ENCODE measurements around the gene LRRC8D.
"Not testable (repeated sequence)": the region's sequence is repeated elsewhere in the genome, so short reads cannot be mapped to it uniquely, and the experiment has no call there.

The LRRC8D gene

GRCh38 chr1:89910780-89911179, 89.9 kb downstream of the LRRC8D start:
- H3K4me1 Mint-ChIP-seq = peaks cover 39% of the 10 kb centered on the region
- H3K9me3 Mint-ChIP-seq = no peaks in the 10 kb centered on the region
- H3K27ac Mint-ChIP-seq = no peak overlapping the region
- ATAC-seq = no peak
- peaks cover 23% of the 10 kb centered on the region for H3K36me3 Mint-ChIP-seq (ENCODE audit: low read depth)
- H3K27me3 Mint-ChIP-seq = no peaks in the 10 kb centered on the region
- no peak for DNase-seq
- H3K4me3 Mint-ChIP-seq = no peak overlapping the region

- no peak overlapping the region for H3K4me3 Mint-ChIP-seq
Measured at GRCh38 chr1:89911191-89911991, 90.6 kb downstream of the LRRC8D start.

GRCh38 chr1:89912073-89912472, 91.2 kb downstream of the LRRC8D start:
- DNase-seq = no peak
- Mint-ChIP-seq H3K9me3 (no peaks in the 10 kb centered on the region), H3K27me3 (no peaks in the 10 kb centered on the region), H3K27ac (no peak overlapping the region), H3K4me1 (peaks cover 27% of the 10 kb centered on the region), H3K4me3 (no peak overlapping the region), H3K36me3 (ENCODE audit: low read depth) (peaks cover 20% of the 10 kb centered on the region)
- ATAC-seq = no peak

More at GRCh38 chr1:89911191-89911991, 90.6 kb downstream of the LRRC8D start:
- Mint-ChIP-seq H3K27ac (no peak overlapping the region), H3K9me3 (no peaks in the 10 kb centered on the region), H3K27me3 (no peaks in the 10 kb centered on the region), H3K4me1 (peaks cover 33% of the 10 kb centered on the region), H3K36me3 (ENCODE audit: low read depth) (peaks cover 23% of the 10 kb centered on the region)
- ATAC-seq (no peak), DNase-seq (no peak)

- Mint-ChIP-seq H3K4me1 (peaks cover 12% of the 10 kb centered on the region), H3K36me3 (ENCODE audit: low read depth) (peaks cover 16% of the 10 kb centered on the region), H3K4me3 (no peak overlapping the region), H3K9me3 (no peaks in the 10 kb centered on the region), H3K27me3 (no peaks in the 10 kb centered on the region), H3K27ac (no peak overlapping the region)
- ATAC-seq (no peak), DNase-seq (no peak)
Measured at GRCh38 chr1:89913353-89914095, 92.7 kb downstream of the LRRC8D start.

- no peaks in the 10 kb centered on the region for H3K9me3 Mint-ChIP-seq
- peaks cover 17% of the 10 kb centered on the region for H3K36me3 Mint-ChIP-seq (ENCODE audit: low read depth)
- no peak overlapping the region for H3K27ac Mint-ChIP-seq
- H3K27me3 Mint-ChIP-seq = no peaks in the 10 kb centered on the region
- no peak for ATAC-seq
- no peak overlapping the region for H3K4me3 Mint-ChIP-seq
- H3K4me1 Mint-ChIP-seq = peaks cover 3% of the 10 kb centered on the region
- no peak for DNase-seq
Measured at GRCh38 chr1:89917353-89917752, 96.5 kb downstream of the LRRC8D start.

- ATAC-seq (no peak), DNase-seq (no peak)
- Mint-ChIP-seq H3K4me3 (no peak overlapping the region), H3K9me3 (peaks cover under 1% of the 10 kb centered on the region), H3K4me1 (no peaks in the 10 kb centered on the region), H3K27ac (no peak overlapping the region), H3K27me3 (no peaks in the 10 kb centered on the region), H3K36me3 (ENCODE audit: low read depth) (peaks cover 23% of the 10 kb centered on the region)
Measured at GRCh38 chr1:89918127-89918793, 97.4 kb downstream of the LRRC8D start.

GRCh38 chr1:89918794-89919155, 97.9 kb downstream of the LRRC8D start:
- no peak for DNase-seq
- peaks cover 26% of the 10 kb centered on the region for H3K36me3 Mint-ChIP-seq (ENCODE audit: low read depth)
- H3K9me3 Mint-ChIP-seq = peaks cover 5% of the 10 kb centered on the region
- H3K27ac Mint-ChIP-seq = no peak overlapping the region
- H3K4me1 Mint-ChIP-seq = no peaks in the 10 kb centered on the region
- no peak for ATAC-seq
- H3K27me3 Mint-ChIP-seq = no peaks in the 10 kb centered on the region
- H3K4me3 Mint-ChIP-seq = no peak overlapping the region

- no peak for ATAC-seq
- no peak overlapping the region for H3K27ac Mint-ChIP-seq
- peaks cover 5% of the 10 kb centered on the region for H3K9me3 Mint-ChIP-seq
- H3K36me3 Mint-ChIP-seq (ENCODE audit: low read depth) = peaks cover 30% of the 10 kb centered on the region
- no peaks in the 10 kb centered on the region for H3K27me3 Mint-ChIP-seq
- no peak for DNase-seq
- H3K4me3 Mint-ChIP-seq = no peak overlapping the region
- H3K4me1 Mint-ChIP-seq = no peaks in the 10 kb centered on the region
Measured at GRCh38 chr1:89919174-89919573, 98.3 kb downstream of the LRRC8D start.

GRCh38 chr1:89922911-89923310, 102.1 kb downstream of the LRRC8D start:
- H3K4me3 Mint-ChIP-seq = no peak overlapping the region
- DNase-seq (no peak), ATAC-seq (no peak)
- peaks cover 2% of the 10 kb centered on the region for H3K4me1 Mint-ChIP-seq
- peaks cover 5% of the 10 kb centered on the region for H3K9me3 Mint-ChIP-seq
- no peak overlapping the region for H3K27ac Mint-ChIP-seq
- peaks cover 28% of the 10 kb centered on the region for H3K36me3 Mint-ChIP-seq (ENCODE audit: low read depth)
- no peaks in the 10 kb centered on the region for H3K27me3 Mint-ChIP-seq

- Mint-ChIP-seq H3K36me3 (ENCODE audit: low read depth) (peaks cover 30% of the 10 kb centered on the region), H3K27me3 (no peaks in the 10 kb centered on the region), H3K9me3 (peaks cover 5% of the 10 kb centered on the region), H3K27ac (no peak overlapping the region), H3K4me3 (no peak overlapping the region), H3K4me1 (peaks cover 5% of the 10 kb centered on the region)
- DNase-seq (no peak), ATAC-seq (no peak)
Measured at GRCh38 chr1:89923517-89923916, 102.7 kb downstream of the LRRC8D start.

- not testable (repeated sequence) for ATAC-seq, H3K4me1 Mint-ChIP-seq, H3K27me3 Mint-ChIP-seq, DNase-seq, H3K4me3 Mint-ChIP-seq, H3K9me3 Mint-ChIP-seq, H3K27ac Mint-ChIP-seq
- H3K36me3 Mint-ChIP-seq (ENCODE audit: low read depth) = peaks cover 34% of the 10 kb centered on the region
Measured at GRCh38 chr1:89924075-89924474, 103.2 kb downstream of the LRRC8D start.

- H3K9me3 Mint-ChIP-seq = peaks cover 5% of the 10 kb centered on the region
- DNase-seq (no peak), ATAC-seq (no peak)
- H3K4me3 Mint-ChIP-seq = no peak overlapping the region
- peaks cover 45% of the 10 kb centered on the region for H3K36me3 Mint-ChIP-seq (ENCODE audit: low read depth)
- peaks cover 19% of the 10 kb centered on the region for H3K4me1 Mint-ChIP-seq
- no peaks in the 10 kb centered on the region for H3K27me3 Mint-ChIP-seq
- no peak overlapping the region for H3K27ac Mint-ChIP-seq
Measured at GRCh38 chr1:89927049-89927448, 106.2 kb downstream of the LRRC8D start.

- no peak for ATAC-seq
- H3K36me3 Mint-ChIP-seq (ENCODE audit: low read depth) = peaks cover 45% of the 10 kb centered on the region
Measured at GRCh38 chr1:89927478-89927877, 106.6 kb downstream of the LRRC8D start.

GRCh38 chr1:89928506-89928905, 107.7 kb downstream of the LRRC8D start:
- ATAC-seq (no peak), DNase-seq (no peak)
- Mint-ChIP-seq H3K36me3 (ENCODE audit: low read depth) (peaks cover 49% of the 10 kb centered on the region), H3K27ac (no peak overlapping the region), H3K27me3 (no peaks in the 10 kb centered on the region), H3K4me1 (peaks cover 24% of the 10 kb centered on the region), H3K9me3 (peaks cover 2% of the 10 kb centered on the region), H3K4me3 (no peak overlapping the region)

More at GRCh38 chr1:89927478-89927877, 106.6 kb downstream of the LRRC8D start:
- Mint-ChIP-seq H3K27ac (no peak overlapping the region), H3K4me3 (no peak overlapping the region), H3K27me3 (no peaks in the 10 kb centered on the region), H3K9me3 (peaks cover 5% of the 10 kb centered on the region), H3K4me1 (peaks cover 22% of the 10 kb centered on the region)
- no peak for DNase-seq
